CD4-positive, alpha-beta T cell (primary cell): ENCODE measurements around the gene SCGB3A2. TPM values are rescaled to one million over a fixed set of nuclear protein-coding genes. Genes with fewer than 3 reads are reported as not detected.

Experiments used
- ATAC-seq: fragments of 200-7000 bp; cut with Tn5 transposase; one replicate; pipeline ENCODE4 v1.10.0; 2022; ENCODE audit warnings: mild to moderate bottlenecking; ENCODE audit not compliant: poor library complexity
- CTCF ChIA-PET: fragments of 350-600 bp; sonication (Branson Sonifier 250); formaldehyde crosslinking; loops from one replicate; lab custom pipeline; 2021; ENCODE audit warnings: antibody characterized with exemption, inconsistent platforms; lab: Charles Lee
- POLR2A ChIA-PET: fragments of 350-600 bp; sonication (Branson Sonifier 250); formaldehyde crosslinking; loops from one replicate; lab custom pipeline; 2021; ENCODE audit warnings: antibody characterized with exemption, inconsistent platforms; lab: Charles Lee
- DNase-seq, 14 experiments: peaks; one replicate each; pipeline ENCODE4 v3.0.0-alpha.2; 2013 to 2020; ENCODE audit warnings: mixed read lengths in 2 of 14
- H3K27ac ChIP-seq, 2 donors: one replicate each; pipeline versions ENCODE4 v1.5.1 to v1.7.0; 2013; ENCODE audit warnings: low read length in 2 of 2, low read depth in 1 of 2, mild to moderate bottlenecking in 1 of 2
- H3K27me3 ChIP-seq, 2 experiments: 1 replicate in 1 of 2; 2 replicates in 1 of 2; pipeline versions ENCODE4 v1.6.1 to v1.7.0; 2013; ENCODE audit warnings: low read length in 2 of 2, control low read depth in 1 of 2, mild to moderate bottlenecking in 1 of 2, moderate library complexity in 1 of 2; ENCODE audit not compliant: insufficient read depth in 2 of 2, control insufficient read depth in 1 of 2
- H3K36me3 ChIP-seq: one replicate; pipeline ENCODE4 v1.6.1; 2013; ENCODE audit warnings: low read length, control low read depth; ENCODE audit not compliant: insufficient read depth
- H3K4me1 ChIP-seq: one replicate; pipeline ENCODE4 v1.6.1; 2013; ENCODE audit warnings: low read length, control low read depth; ENCODE audit not compliant: insufficient read depth
- H3K4me3 ChIP-seq: one replicate; pipeline ENCODE4 v1.5.1; 2013; ENCODE audit warnings: mild to moderate bottlenecking, low read length, moderate library complexity
- H3K9me3 ChIP-seq, 2 experiments: 1 replicate in 1 of 2; 2 replicates in 1 of 2; pipeline versions ENCODE4 v1.6.1 to v1.7.0; 2013; ENCODE audit warnings: low read length in 2 of 2, mild to moderate bottlenecking in 2 of 2, control low read depth in 1 of 2, moderate library complexity in 1 of 2; ENCODE audit not compliant: control insufficient read depth in 1 of 2, insufficient read depth in 1 of 2
- H3K27ac Mint-ChIP-seq: one replicate; pipeline ENCODE4 v1.8.0; 2020; ENCODE audit warnings: mixed read lengths
- H3K27me3 Mint-ChIP-seq: one replicate; pipeline ENCODE4 v1.8.0; 2021; ENCODE audit warnings: mixed read lengths
- H3K36me3 Mint-ChIP-seq: one replicate; pipeline ENCODE4 v1.8.0; 2021; ENCODE audit warnings: low read depth, mixed read lengths
- H3K4me1 Mint-ChIP-seq: one replicate; pipeline ENCODE4 v1.8.0; 2021; ENCODE audit warnings: low read depth, mixed read lengths
- H3K4me3 Mint-ChIP-seq: one replicate; pipeline ENCODE4 v1.8.0; 2020; ENCODE audit warnings: mild to moderate bottlenecking, mixed read lengths
- H3K9me3 Mint-ChIP-seq: one replicate; pipeline ENCODE4 v1.8.0; 2020; ENCODE audit warnings: mixed read lengths
- CTCF ChIP-seq: fragments of 200-600 bp; IDR thresholded peaks from one replicate; pipeline ENCODE4 v1.8.0; 2022; ENCODE audit warnings: antibody characterized with exemption, mild to moderate bottlenecking
- intact Hi-C, 2 experiments: fragments of 100-400 bp; cut with DNase I in 1 of 2; cut with micrococcal nuclease in 1 of 2; formaldehyde crosslinking; loops; one replicate each; pipeline versions ENCODE4 v1.15.1 to v1.9.0; 2023 to 2025; cut with DNase I, micrococcal nuclease
- total RNA-seq, 174 experiments: library from RNA in 2 of 174; stranded (reverse) in 2 of 174; gene quantifications; one replicate each; pipeline ENCODE4 v1.2.3 and lab custom pipeline; 2021 to 2026

Gene SCGB3A2
- total RNA-seq, 2 experiments from 2014 or later = not detected

- no peaks in the 10 kb centered on the region for H3K4me1 Mint-ChIP-seq
- CTCF ChIA-PET = no interaction called here
- no peaks in the 10 kb centered on the region for H3K36me3 Mint-ChIP-seq
- Histone ChIP-seq H3K4me3 (no peak overlapping the region), H3K4me1 (no peaks in the 10 kb centered on the region), H3K27me3 (no peaks in the 10 kb centered on the region), H3K9me3 (no peaks in the 10 kb centered on the region), H3K36me3 (no peaks in the 10 kb centered on the region), H3K27ac (no peak overlapping the region)
- ATAC-seq (no peak), DNase-seq (no peak)
- POLR2A ChIA-PET = interaction anchor here (0.7 kb wide), 1 partner anchor 456 kb away, joined by 3 read pairs; no protein-coding TSS in a partner anchor
- H3K9me3 Mint-ChIP-seq = no peaks in the 10 kb centered on the region
- no peak overlapping the region for H3K27ac Mint-ChIP-seq
- H3K4me3 Mint-ChIP-seq = no peak overlapping the region
- intact Hi-C loops = loop anchor here (5.0 to 10.0 kb wide), 2 partner anchors 874 to 876 kb away; no protein-coding TSS in a partner anchor
- TF ChIP-seq CTCF = no peak
- H3K27me3 Mint-ChIP-seq = no peaks in the 10 kb centered on the region
Observed at GRCh38 chr5:147858565-147858964, 19.9 kb upstream of the SCGB3A2 start.

- DNase-seq = no peak
- H3K27me3 Mint-ChIP-seq = no peaks in the 10 kb centered on the region
- ATAC-seq = no peak
- Histone ChIP-seq H3K4me1 (no peaks in the 10 kb centered on the region), H3K27ac (no peak overlapping the region), H3K9me3 (no peaks in the 10 kb centered on the region), H3K36me3 (no peaks in the 10 kb centered on the region), H3K4me3 (no peak overlapping the region), H3K27me3 (no peaks in the 10 kb centered on the region)
- no peaks in the 10 kb centered on the region for H3K9me3 Mint-ChIP-seq
- no peaks in the 10 kb centered on the region for H3K36me3 Mint-ChIP-seq
- H3K4me3 Mint-ChIP-seq = no peak overlapping the region
- H3K4me1 Mint-ChIP-seq = no peaks in the 10 kb centered on the region
- TF ChIP-seq CTCF = no peak
- intact Hi-C loops = loop anchor here (5.0 to 10.0 kb wide), 2 partner anchors 872 to 875 kb away; no protein-coding TSS in a partner anchor
- CTCF ChIA-PET = no interaction called here
- H3K27ac Mint-ChIP-seq = no peak overlapping the region
- POLR2A ChIA-PET = no interaction called here
Observed at GRCh38 chr5:147859962-147860640, 18.4 kb upstream of the SCGB3A2 start.

- ChIA-PET POLR2A (no interaction called here), CTCF (no interaction called here)
- Histone ChIP-seq H3K4me1 (no peaks in the 10 kb centered on the region), H3K4me3 (no peak overlapping the region), H3K9me3 (no peaks in the 10 kb centered on the region), H3K27me3 (no peaks in the 10 kb centered on the region), H3K27ac (no peak overlapping the region), H3K36me3 (no peaks in the 10 kb centered on the region)
- Mint-ChIP-seq H3K27me3 (no peaks in the 10 kb centered on the region), H3K27ac (no peak overlapping the region), H3K4me3 (no peak overlapping the region), H3K4me1 (no peaks in the 10 kb centered on the region), H3K9me3 (no peaks in the 10 kb centered on the region), H3K36me3 (no peaks in the 10 kb centered on the region)
- ATAC-seq = no peak
- intact Hi-C loops = no loop called here
- DNase-seq = no peak
- TF ChIP-seq CTCF = no peak
Observed at GRCh38 chr5:147860641-147861025, 17.9 kb upstream of the SCGB3A2 start.
